Retinal pigment epithelial cell (primary cell): Measurements from ENCODE around the gene ZC3H12A.

ENCODE experiments used
- DNase-seq: peaks from one replicate; pipeline ENCODE4 v3.0.0-alpha.2; 2010; ENCODE audit warnings: low read depth
- H3K4me3 ChIP-seq: 2 replicates; pipeline ENCODE4 v1.5.1; 2011; ENCODE audit warnings: mild to moderate bottlenecking, low read length, control low read depth, moderate library complexity
- TF ChIP-seq, protein P1 (sequence below): conservative IDR thresholded peaks from 2 replicates; pipeline ENCODE4 v1.5.1; 2011; ENCODE audit warnings: low read depth, low read length, control low read depth, inconsistent platforms

ZC3H12A gene

DNA sequence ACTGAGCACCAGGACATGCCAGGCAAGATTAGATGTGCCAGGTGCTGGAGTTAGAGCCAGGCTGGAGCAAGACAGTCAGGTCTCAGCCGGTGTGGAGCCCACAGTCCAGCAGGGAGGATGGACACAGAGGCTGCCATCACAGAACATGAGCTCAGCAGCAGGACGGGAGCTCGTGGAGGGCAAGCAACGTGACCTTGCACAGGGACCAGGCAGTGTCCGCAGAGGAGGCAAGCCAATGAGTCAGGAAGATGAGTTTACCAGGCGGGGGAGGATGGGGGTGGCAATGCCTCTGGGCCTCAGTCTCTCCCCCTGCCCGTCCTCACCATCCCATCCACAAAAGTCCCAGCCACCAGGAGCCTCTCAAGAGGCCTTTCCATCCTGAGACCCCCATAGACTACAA is 20.7 kb upstream of the ZC3H12A start:
- TF ChIP-seq, protein P1, sequence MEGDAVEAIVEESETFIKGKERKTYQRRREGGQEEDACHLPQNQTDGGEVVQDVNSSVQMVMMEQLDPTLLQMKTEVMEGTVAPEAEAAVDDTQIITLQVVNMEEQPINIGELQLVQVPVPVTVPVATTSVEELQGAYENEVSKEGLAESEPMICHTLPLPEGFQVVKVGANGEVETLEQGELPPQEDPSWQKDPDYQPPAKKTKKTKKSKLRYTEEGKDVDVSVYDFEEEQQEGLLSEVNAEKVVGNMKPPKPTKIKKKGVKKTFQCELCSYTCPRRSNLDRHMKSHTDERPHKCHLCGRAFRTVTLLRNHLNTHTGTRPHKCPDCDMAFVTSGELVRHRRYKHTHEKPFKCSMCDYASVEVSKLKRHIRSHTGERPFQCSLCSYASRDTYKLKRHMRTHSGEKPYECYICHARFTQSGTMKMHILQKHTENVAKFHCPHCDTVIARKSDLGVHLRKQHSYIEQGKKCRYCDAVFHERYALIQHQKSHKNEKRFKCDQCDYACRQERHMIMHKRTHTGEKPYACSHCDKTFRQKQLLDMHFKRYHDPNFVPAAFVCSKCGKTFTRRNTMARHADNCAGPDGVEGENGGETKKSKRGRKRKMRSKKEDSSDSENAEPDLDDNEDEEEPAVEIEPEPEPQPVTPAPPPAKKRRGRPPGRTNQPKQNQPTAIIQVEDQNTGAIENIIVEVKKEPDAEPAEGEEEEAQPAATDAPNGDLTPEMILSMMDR = no peak
- no peak overlapping the region for H3K4me3 ChIP-seq
- no peak for DNase-seq

DNA sequence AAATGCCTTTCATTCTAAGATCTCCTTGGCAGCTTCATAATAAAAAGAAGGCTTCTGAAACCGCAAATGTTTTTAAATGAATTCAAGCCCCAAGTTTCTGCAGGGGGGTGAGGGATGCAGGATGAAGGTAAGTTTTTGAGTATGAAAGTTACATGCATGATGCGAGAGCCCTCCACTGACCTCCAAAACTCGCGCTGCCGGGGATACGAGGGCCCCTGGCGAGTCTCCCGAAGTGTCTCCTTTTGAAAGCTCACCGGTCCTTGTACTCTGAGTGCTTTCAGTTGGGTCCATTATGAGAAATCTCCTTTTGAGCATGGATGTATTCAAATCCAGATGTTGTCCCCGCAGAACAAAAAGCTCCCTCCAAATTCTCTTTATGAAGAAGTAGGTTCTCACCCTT is 18.9 kb upstream of the ZC3H12A start:
- DNase-seq = no peak
- H3K4me3 ChIP-seq = no peak overlapping the region
- TF ChIP-seq, protein P1 = no peak

DNA sequence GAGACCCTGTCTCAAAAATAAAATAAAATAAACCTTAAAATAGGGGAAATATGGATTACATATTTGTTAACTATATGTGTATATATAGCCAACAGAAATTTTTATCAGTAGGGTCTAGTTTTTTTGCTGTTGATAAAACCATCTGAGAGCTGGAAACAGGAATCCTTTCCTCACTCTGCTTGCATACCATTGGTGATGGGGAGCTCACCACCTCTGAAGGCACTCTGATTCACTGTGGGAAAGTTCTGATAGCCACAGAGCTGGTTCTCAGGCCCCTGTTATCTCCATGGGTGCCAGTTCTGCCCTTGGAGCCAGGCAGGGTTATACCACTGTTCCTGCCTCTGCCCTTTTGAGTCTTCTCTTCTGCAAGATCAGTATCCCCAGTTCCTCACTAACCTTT is 17.8 kb upstream of the ZC3H12A start:
- H3K4me3 ChIP-seq = no peak overlapping the region
- TF ChIP-seq, protein P1 = no peak
- no peak for DNase-seq

DNA sequence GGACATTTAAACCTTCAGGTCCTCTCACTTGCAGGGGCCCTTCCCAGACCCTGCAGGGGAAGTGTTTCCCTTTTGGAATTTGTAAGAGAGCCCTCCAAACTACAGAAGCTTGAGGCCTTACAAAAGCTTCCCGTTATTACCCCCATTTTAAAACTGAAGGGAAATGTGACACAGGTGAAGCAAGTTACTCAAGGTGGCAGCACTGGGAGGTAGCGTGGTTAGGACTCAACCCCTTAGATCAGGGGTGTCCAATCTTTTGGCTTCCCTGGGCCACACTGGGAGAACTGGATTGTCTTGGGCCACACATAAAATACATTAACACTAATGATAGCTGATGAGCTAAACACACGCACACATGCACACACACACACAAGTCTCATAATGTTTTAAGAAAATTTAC is 15.8 kb upstream of the ZC3H12A start:
- no peak overlapping the region for H3K4me3 ChIP-seq
- DNase-seq = no peak
- TF ChIP-seq, protein P1 = no peak

DNA sequence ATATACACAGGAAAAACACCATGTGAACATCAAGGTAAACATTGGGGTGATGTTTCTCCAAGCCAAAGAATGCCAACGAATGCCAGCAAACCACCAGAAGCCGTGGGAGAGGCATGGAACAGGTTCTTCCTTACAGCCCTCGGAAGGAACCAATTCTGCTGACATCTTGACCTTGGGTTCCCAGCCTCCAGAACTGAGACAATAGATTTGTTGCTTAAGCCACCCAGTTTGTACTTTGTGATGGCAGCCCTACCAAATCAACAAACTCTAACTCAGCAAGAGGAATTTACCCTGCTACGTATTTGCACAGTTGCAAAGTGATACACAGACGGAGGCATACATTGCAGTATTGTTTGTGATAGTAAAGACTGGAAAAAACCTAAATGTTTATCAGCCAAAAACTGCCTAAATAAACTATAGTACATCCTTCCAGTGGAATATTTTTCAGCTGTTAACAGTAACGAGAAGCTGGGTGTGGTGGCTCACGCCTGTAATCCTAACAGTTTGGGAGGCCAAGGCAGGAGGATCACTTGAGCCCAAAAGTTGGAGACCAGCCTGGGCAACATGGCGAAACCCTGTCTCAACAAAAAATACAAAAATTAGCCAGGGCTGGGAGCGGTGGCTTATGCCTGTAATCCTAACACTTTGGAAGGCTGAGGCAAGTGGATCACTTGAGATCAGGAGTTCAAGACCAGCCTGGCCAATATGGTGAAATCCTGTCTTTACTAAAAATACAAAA is 12.5 kb upstream of the ZC3H12A start:
- TF ChIP-seq, protein P1 = no peak
- no peak overlapping the region for H3K4me3 ChIP-seq
- DNase-seq = no peak

DNA sequence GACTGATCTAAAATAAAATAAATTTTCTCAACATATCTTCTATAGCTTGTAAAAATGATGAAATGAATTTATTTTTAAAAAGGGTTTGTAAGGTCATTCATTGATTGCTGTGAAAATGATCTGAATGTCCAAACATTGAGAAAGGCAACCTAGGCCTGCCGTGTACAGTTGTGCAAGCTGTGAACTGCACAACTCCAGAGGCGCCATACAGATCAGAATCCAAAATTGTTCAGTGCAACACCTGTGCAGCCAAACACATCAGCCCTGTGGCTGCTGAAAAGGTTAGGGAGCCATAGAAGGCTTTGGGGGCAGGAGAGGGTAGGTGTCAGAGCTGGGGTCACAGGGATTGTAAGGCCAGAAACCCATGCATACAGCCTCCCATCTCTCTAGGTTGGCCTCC is 9.9 kb upstream of the ZC3H12A start:
- no peak overlapping the region for H3K4me3 ChIP-seq
- DNase-seq = no peak
- TF ChIP-seq, protein P1 = no peak
